T-helper 1 cell (primary cell): Measurements from ENCODE around the gene MICB.

ENCODE experiments used
- DNase-seq, 5 donors: peaks; one replicate each; pipeline ENCODE4 v3.0.0-alpha.2; 2012 to 2020

Gene MICB

GRCh38 chr6:31541658-31542521, 43.9 kb downstream of the MICB start, which contains the start of gene DDX39B:
TSS of gene DDX39B (minus strand) at chr6:31542003. CDS start at chr6:31540532, 1,471 bp downstream.
- peak; percentile 87 to 98 (median 92) for DNase-seq

GRCh38 chr6:31543639-31544038, 45.7 kb downstream of the MICB start:
- no peak for DNase-seq

- no peak for DNase-seq
Measured at GRCh38 chr6:31544676-31545075, 46.7 kb downstream of the MICB start.

GRCh38 chr6:31545291-31545690, 47.3 kb downstream of the MICB start:
- DNase-seq: no peak

GRCh38 chr6:31546339-31546957, 48.5 kb downstream of the MICB start, which contains the start of gene ATP6V1G2:
TSS of gene ATP6V1G2 (minus strand) at chr6:31546608. CDS start at chr6:31546559, 49 bp downstream.
- peak; percentile 57 to 90 (median 73) for DNase-seq

- DNase-seq: peak; percentile 75 to 96 (median 83)
Measured at GRCh38 chr6:31546958-31547726, 49.2 kb downstream of the MICB start, which contains the start of gene NFKBIL1. TSS of gene NFKBIL1 (plus strand) at chr6:31547608. CDS start at chr6:31547695, 87 bp downstream.

- no peak for DNase-seq
Measured at GRCh38 chr6:31547727-31548543, 50.0 kb downstream of the MICB start.

GRCh38 chr6:31548544-31548873, 50.6 kb downstream of the MICB start:
- DNase-seq: no peak

- peak; percentile 37 to 73 (median 48) for DNase-seq
Measured at GRCh38 chr6:31551371-31551770, 53.4 kb downstream of the MICB start.

- no peak for DNase-seq
Measured at GRCh38 chr6:31556307-31556706, 58.4 kb downstream of the MICB start.

GRCh38 chr6:31557443-31558317, 59.7 kb downstream of the MICB start:
- DNase-seq: no peak

GRCh38 chr6:31558318-31558625, 60.3 kb downstream of the MICB start:
- no peak for DNase-seq

GRCh38 chr6:31558631-31559500, 60.9 kb downstream of the MICB start:
- peak; percentile 38 to 77 (median 54) for DNase-seq

GRCh38 chr6:31559606-31559957, 61.6 kb downstream of the MICB start:
- DNase-seq: no peak

- DNase-seq: peak in 1 of 5 donors; percentile 86
Measured at GRCh38 chr6:31559958-31560696, 62.2 kb downstream of the MICB start.

- DNase-seq: no peak
Measured at GRCh38 chr6:31560697-31561058, 62.7 kb downstream of the MICB start.
